22Rv1 (cell line): ENCODE measurements around the gene TMEM145.
"Not testable (repeated sequence)": the region's sequence is repeated elsewhere in the genome, so short reads cannot be mapped to it uniquely, and the experiment has no call there.

ENCODE experiments used
- H3K27ac ChIP-seq: fragments of 450-650 bp; 2 replicates; pipeline ENCODE4 v1.5.1; 2017
- ZFX ChIP-seq: fragments of 450-650 bp; IDR thresholded peaks from 2 replicates; pipeline ENCODE4 v1.6.1; 2017; ENCODE audit warnings: antibody characterized with exemption, borderline replicate concordance
- TF ChIP-seq, protein P1 (sequence below): fragments of 450-650 bp; IDR thresholded peaks from 2 replicates; pipeline ENCODE4 v1.5.1; 2017; ENCODE audit warnings: mild to moderate bottlenecking

The TMEM145 gene

DNA sequence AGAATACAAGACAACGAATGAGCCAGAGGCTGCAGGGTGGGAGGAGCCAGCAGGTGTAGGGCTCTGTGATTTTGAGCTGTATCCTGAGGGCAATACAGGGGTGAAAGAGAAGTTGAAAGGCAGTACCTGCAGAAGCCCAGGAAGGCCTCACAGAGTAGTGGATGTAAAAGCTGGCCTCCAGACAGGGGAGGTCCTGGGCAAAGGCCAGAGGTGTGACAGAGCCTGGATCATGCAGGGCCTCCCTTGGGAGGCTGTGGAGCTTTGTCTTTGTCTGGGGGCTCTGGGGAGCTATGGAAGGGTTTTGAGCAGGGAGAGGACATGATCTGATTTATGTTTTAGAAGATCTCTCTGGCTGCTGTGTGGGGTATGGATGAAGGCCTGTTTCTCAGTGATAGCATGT lies 15.0 kb downstream of the TMEM145 start:
- H3K27ac ChIP-seq, result no peak overlapping the region
- no peak for TF ChIP-seq ZFX
- TF ChIP-seq, protein P1, sequence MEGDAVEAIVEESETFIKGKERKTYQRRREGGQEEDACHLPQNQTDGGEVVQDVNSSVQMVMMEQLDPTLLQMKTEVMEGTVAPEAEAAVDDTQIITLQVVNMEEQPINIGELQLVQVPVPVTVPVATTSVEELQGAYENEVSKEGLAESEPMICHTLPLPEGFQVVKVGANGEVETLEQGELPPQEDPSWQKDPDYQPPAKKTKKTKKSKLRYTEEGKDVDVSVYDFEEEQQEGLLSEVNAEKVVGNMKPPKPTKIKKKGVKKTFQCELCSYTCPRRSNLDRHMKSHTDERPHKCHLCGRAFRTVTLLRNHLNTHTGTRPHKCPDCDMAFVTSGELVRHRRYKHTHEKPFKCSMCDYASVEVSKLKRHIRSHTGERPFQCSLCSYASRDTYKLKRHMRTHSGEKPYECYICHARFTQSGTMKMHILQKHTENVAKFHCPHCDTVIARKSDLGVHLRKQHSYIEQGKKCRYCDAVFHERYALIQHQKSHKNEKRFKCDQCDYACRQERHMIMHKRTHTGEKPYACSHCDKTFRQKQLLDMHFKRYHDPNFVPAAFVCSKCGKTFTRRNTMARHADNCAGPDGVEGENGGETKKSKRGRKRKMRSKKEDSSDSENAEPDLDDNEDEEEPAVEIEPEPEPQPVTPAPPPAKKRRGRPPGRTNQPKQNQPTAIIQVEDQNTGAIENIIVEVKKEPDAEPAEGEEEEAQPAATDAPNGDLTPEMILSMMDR, result no peak

GRCh38 chr19:42328854-42329253 lies 15.7 kb downstream of the TMEM145 start:
- TF ChIP-seq, protein P1, result no peak
- no peak for TF ChIP-seq ZFX

GRCh38 chr19:42330241-42330711 lies 17.2 kb downstream of the TMEM145 start:
- H3K27ac ChIP-seq, result no peak overlapping the region
- TF ChIP-seq, protein P1, result no peak
- no peak for TF ChIP-seq ZFX

More at GRCh38 chr19:42328854-42329253, 15.7 kb downstream of the TMEM145 start:
- H3K27ac ChIP-seq, result no peak overlapping the region

DNA sequence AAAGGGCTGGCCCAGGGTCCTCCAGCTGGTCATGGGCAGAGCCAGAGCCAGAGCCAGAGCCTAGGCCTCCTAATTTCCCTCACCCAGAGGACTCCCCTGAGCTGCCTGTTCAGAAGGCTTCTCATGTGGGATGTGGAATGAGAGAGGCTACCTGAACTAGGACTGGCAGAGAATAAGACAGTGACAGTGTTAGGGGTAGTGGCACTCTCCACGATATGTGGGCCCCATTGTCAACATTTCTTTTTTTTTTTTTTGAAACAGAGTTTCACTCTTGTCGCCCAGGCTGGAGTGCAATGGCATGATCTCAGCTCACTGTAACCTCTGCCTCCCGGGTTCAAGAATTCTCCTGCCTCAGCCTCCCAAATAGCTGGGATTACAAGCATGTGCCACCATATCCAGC lies 18.2 kb downstream of the TMEM145 start:
- H3K27ac ChIP-seq, result not testable (repeated sequence)

- TF ChIP-seq, protein P1, result no peak
- TF ChIP-seq ZFX, result no peak
- H3K27ac ChIP-seq, result no peak overlapping the region
Measured at GRCh38 chr19:42332059-42332458, 18.9 kb downstream of the TMEM145 start.

GRCh38 chr19:42333018-42333417 lies 19.9 kb downstream of the TMEM145 start:
- no peak for TF ChIP-seq ZFX
- TF ChIP-seq, protein P1, result no peak
- H3K27ac ChIP-seq, result no peak overlapping the region

DNA sequence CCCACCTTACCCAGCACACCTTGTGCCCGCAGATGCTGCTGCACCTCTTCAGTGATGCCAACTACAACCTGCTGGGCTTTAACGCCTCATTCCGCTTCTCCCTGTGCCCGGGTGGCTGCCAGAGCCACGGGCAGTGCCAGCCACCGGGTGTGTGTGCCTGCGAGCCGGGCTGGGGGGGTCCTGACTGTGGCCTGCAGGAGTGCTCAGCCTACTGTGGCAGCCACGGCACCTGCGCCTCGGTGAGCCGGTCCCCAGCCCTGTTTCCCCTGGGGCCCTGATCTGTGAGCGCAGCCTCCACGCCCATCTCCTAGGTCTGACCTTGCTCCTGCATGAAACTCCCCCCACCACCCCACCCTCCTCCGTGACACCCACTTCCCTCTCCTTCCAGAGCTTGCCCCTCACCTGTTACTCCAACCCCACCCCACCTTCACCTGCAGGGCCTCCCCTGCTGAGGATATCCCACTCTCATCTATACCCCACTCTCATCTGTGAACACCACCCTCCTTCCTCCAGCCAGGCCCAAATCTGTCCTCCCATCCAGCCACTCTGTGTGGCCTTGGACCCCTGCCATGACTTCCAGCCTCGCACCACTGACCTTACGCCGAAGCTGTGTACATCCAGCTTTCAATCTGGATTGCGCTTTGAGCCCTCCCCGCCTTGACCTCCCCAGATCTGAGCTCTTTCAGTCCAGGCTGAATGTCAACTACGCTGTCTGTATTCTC lies 21.0 kb downstream of the TMEM145 start:
- H3K27ac ChIP-seq, result no peak overlapping the region
- TF ChIP-seq, protein P1, result no peak
- no peak for TF ChIP-seq ZFX
